Smooth muscle cell (in vitro differentiated cells): ENCODE results near the gene MTMR1. TPM values are rescaled to one million over a fixed set of nuclear protein-coding genes. Genes with fewer than 3 reads are reported as not detected.

Experiments
- DNase-seq: peaks from one replicate; lab custom pipeline; 2025; ENCODE audit not compliant: unreplicated experiment; lab: John Stamatoyannopoulos, UW
- H2AFZ ChIP-seq: fragments of 200-600 bp; sonication (generic); 2 replicates; pipeline ENCODE4 v1.6.0; 2016; ENCODE audit warnings: antibody characterized with exemption, low read depth, mild to moderate bottlenecking
- H3F3A ChIP-seq: fragments of 200-600 bp; sonication (generic); 2 replicates; pipeline ENCODE4 v1.6.0; 2017; ENCODE audit warnings: antibody characterized with exemption, low read depth
- H3K27ac ChIP-seq: fragments of 200-600 bp; sonication (generic); 2 replicates; pipeline ENCODE4 v1.5.1; 2016; ENCODE audit warnings: low read depth, mild to moderate bottlenecking
- H3K27me3 ChIP-seq: fragments of 200-600 bp; sonication (generic); 2 replicates; pipeline ENCODE4 v1.6.1; 2016; ENCODE audit warnings: low read depth, mild to moderate bottlenecking
- H3K36me3 ChIP-seq: fragments of 200-600 bp; sonication (generic); 2 replicates; pipeline ENCODE4 v1.5.1; 2016; ENCODE audit warnings: low read depth
- H3K4me1 ChIP-seq: fragments of 200-600 bp; sonication (generic); 2 replicates; pipeline ENCODE4 v1.5.1; 2016; ENCODE audit warnings: low read depth
- H3K4me2 ChIP-seq: fragments of 200-600 bp; sonication (generic); 2 replicates; pipeline ENCODE4 v1.6.0; 2016; ENCODE audit warnings: mild to moderate bottlenecking
- H3K4me3 ChIP-seq: fragments of 200-600 bp; sonication (generic); 2 replicates; pipeline ENCODE4 v1.5.1; 2016; ENCODE audit warnings: mild to moderate bottlenecking
- H3K79me2 ChIP-seq: fragments of 200-600 bp; sonication (generic); 2 replicates; pipeline ENCODE4 v1.6.0; 2016; ENCODE audit warnings: low read depth, mild to moderate bottlenecking
- H3K9ac ChIP-seq: fragments of 200-600 bp; sonication (generic); 2 replicates; pipeline ENCODE4 v1.6.0; 2016; ENCODE audit warnings: low read depth
- H3K9me3 ChIP-seq: fragments of 200-600 bp; sonication (generic); replicated peaks from 2 replicates; pipeline ENCODE4 v1.5.1; 2016; ENCODE audit warnings: low read depth
- H4K20me1 ChIP-seq: fragments of 200-600 bp; sonication (generic); 2 replicates; pipeline ENCODE4 v1.6.0; 2016; ENCODE audit warnings: low read depth
- CTCF ChIP-seq: fragments of 200-600 bp; sonication (generic); IDR thresholded peaks from 2 replicates; pipeline ENCODE4 v1.5.1; 2017; ENCODE audit warnings: borderline replicate concordance, mild to moderate bottlenecking, antibody characterized with exemption; ENCODE audit not compliant: insufficient read depth, poor library complexity, severe bottlenecking
- WGBS: methylation state at CpG from one replicate; pipeline ENCODE4 v1.1.7; 2016; ENCODE audit warnings: low lambda C conversion rate; 5-methylcytosine and 5-hydroxymethylcytosine counted together
- polyA plus RNA-seq: library from polyadenylated mRNA; unstranded; fragments of >200 nt; fragmentation: Nextera tagmentation; extraction: Ambion mirVana; gene quantifications from 2 replicates; pipeline ENCODE4 v1.2.1, GENCODE V29; 2016
- total RNA-seq: library from RNA; depleted of rRNA; stranded (reverse); fragments of >200 nt; gene quantifications from 2 replicates; pipeline ENCODE4 v1.2.3, GENCODE V29; 2014

Gene MTMR1
- total and polyA plus RNA-seq, 2 experiments from 2014 or later, result 10.1 to 13.8 TPM

DNA sequence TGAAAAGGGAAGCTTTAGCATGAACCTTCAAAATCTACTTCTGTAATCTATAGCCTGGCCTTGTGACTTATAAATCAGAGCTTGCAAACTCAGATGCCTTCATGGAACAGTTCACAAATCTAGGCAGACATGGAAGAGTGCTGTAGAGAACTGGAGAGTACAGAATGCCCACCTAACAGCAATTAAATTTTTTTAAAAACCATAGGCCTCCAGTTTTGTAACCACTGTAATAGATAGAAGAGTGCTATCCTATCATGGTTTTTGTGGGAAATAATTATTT is 10.4 kb downstream of the MTMR1 start:
- no peak overlapping the region for H3K4me3 ChIP-seq
- H3K36me3 ChIP-seq, result no peaks in the 10 kb centered on the region
- H3K27ac ChIP-seq, result peak overlapping the region; percentile 98
- H3K27me3 ChIP-seq, result no peaks in the 10 kb centered on the region
- no peaks in the 10 kb centered on the region for H4K20me1 ChIP-seq
- H2AFZ ChIP-seq, result no peak overlapping the region
- no peaks in the 10 kb centered on the region for H3K9me3 ChIP-seq
- H3K4me1 ChIP-seq, result no peaks in the 10 kb centered on the region
- H3K4me2 ChIP-seq, result peak overlapping the region; percentile 62
- H3K79me2 ChIP-seq, result peaks cover 11% of the 10 kb centered on the region
- no peak for DNase-seq
- no peak for TF ChIP-seq CTCF
- peak overlapping the region; percentile 80 for H3K9ac ChIP-seq
- peaks cover 7% of the 10 kb centered on the region for H3F3A ChIP-seq

GRCh38 chrX:150704030-150704613 is 10.9 kb downstream of the MTMR1 start:
- no peak for TF ChIP-seq CTCF
- H4K20me1 ChIP-seq, result no peaks in the 10 kb centered on the region
- H3K9me3 ChIP-seq, result no peaks in the 10 kb centered on the region
- H3K27me3 ChIP-seq, result no peaks in the 10 kb centered on the region
- no peaks in the 10 kb centered on the region for H3K4me1 ChIP-seq
- H3K27ac ChIP-seq, result peak overlapping the region; percentile 98
- H3K36me3 ChIP-seq, result no peaks in the 10 kb centered on the region
- no peak for DNase-seq
- 63% methylated on average over 3 of the region's 3 CpGs for WGBS
- peaks cover 6% of the 10 kb centered on the region for H3K79me2 ChIP-seq
- no peak overlapping the region for H3K4me3 ChIP-seq
- peak overlapping the region; percentile 62 for H3K4me2 ChIP-seq
- H3F3A ChIP-seq, result peaks cover 7% of the 10 kb centered on the region
- peak overlapping the region; percentile 80 for H3K9ac ChIP-seq
- no peak overlapping the region for H2AFZ ChIP-seq

GRCh38 chrX:150712619-150713018 is 19.4 kb downstream of the MTMR1 start:
- H3K4me3 ChIP-seq, result no peak overlapping the region
- no peaks in the 10 kb centered on the region for H3F3A ChIP-seq
- no peak for DNase-seq
- H2AFZ ChIP-seq, result no peak overlapping the region
- H3K36me3 ChIP-seq, result no peaks in the 10 kb centered on the region
- H4K20me1 ChIP-seq, result peaks cover 4% of the 10 kb centered on the region
- no peak overlapping the region for H3K9ac ChIP-seq
- no peak for TF ChIP-seq CTCF
- no peaks in the 10 kb centered on the region for H3K27me3 ChIP-seq
- H3K79me2 ChIP-seq, result no peaks in the 10 kb centered on the region
- H3K4me2 ChIP-seq, result no peak overlapping the region
- H3K9me3 ChIP-seq, result no peaks in the 10 kb centered on the region
- H3K4me1 ChIP-seq, result no peaks in the 10 kb centered on the region
- no peak overlapping the region for H3K27ac ChIP-seq

DNA sequence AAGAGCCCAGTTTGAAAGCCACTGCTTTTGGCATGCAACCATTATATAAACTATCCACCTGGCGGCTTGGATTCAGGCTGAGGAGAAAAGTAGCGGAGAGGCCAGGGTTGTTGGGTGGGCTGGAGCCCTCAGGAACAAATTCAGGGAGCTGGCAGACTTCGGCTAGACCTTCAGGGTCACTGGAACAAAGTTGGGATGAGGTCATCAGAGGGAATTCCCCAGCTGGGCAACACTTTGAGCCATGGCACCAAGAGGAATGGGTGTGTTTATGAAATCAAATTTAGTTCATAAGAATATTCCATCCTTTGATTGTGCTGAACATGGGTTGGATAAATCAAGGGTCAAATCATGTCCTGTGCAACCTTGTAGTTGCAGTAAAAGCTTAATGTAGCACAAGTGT is 22.0 kb downstream of the MTMR1 start:
- H2AFZ ChIP-seq, result no peak overlapping the region
- WGBS, result 76% methylated on average over 3 of the region's 3 CpGs
- no peak overlapping the region for H3K4me2 ChIP-seq
- H3K9me3 ChIP-seq, result no peaks in the 10 kb centered on the region
- H3F3A ChIP-seq, result no peaks in the 10 kb centered on the region
- H3K79me2 ChIP-seq, result no peaks in the 10 kb centered on the region
- H3K27me3 ChIP-seq, result no peaks in the 10 kb centered on the region
- no peaks in the 10 kb centered on the region for H3K4me1 ChIP-seq
- no peak overlapping the region for H3K4me3 ChIP-seq
- H3K27ac ChIP-seq, result peak overlapping the region; percentile 19
- TF ChIP-seq CTCF, result no peak
- DNase-seq, result no peak
- H3K9ac ChIP-seq, result no peak overlapping the region
- H3K36me3 ChIP-seq, result no peaks in the 10 kb centered on the region
- H4K20me1 ChIP-seq, result peaks cover 4% of the 10 kb centered on the region
